H1 (cell line): Measurements from ENCODE around the gene PCNP. TPM values are rescaled to one million over a fixed set of nuclear protein-coding genes. Genes with fewer than 3 reads are reported as not detected.

Source experiments
- CTCF ChIA-PET: fragments of 300-600 bp; sonication (Branson Sonifier 250); formaldehyde crosslinking; loops from one replicate; lab custom pipeline; 2021; ENCODE audit not compliant: partially characterized antibody; lab: Charles Lee
- POLR2A ChIA-PET: fragments of 300-600 bp; sonication (Branson Sonifier 250); formaldehyde crosslinking; loops from one replicate; lab custom pipeline; 2021; ENCODE audit warnings: inconsistent platforms; ENCODE audit not compliant: partially characterized antibody; lab: Charles Lee
- DNase-seq, 2 experiments: peaks; one replicate each; pipeline versions ENCODE4 v3.0.0 to v3.0.0-alpha.2; 2010 to 2022; ENCODE audit warnings: low spot score in 2 of 2, low read depth in 1 of 2, mixed read lengths in 1 of 2
- FAIRE-seq: peaks from 2 replicates; lab custom pipeline; 2011; peaks lifted over from hg19 to GRCh38; lab: Jason Lieb, UNC
- H2AFZ ChIP-seq: 2 replicates; pipeline ENCODE4 v1.8.1; 2012; ENCODE audit warnings: low read length, inconsistent platforms
- H2AK5ac ChIP-seq: 2 replicates; pipeline ENCODE4 v1.6.1; 2013; ENCODE audit warnings: low read depth, low read length
- H2BK120ac ChIP-seq: replicated peaks from 2 replicates; pipeline ENCODE3; 2013; ENCODE audit warnings: low read depth, low read length, inconsistent platforms
- H2BK12ac ChIP-seq: 2 replicates; pipeline ENCODE4 v1.6.1; 2013; ENCODE audit warnings: low read depth, low read length
- H2BK15ac ChIP-seq: 2 replicates; pipeline ENCODE4 v1.6.1; 2013; ENCODE audit warnings: low read length
- H2BK20ac ChIP-seq: 2 replicates; pipeline ENCODE4 v1.6.1; 2013; ENCODE audit warnings: low read length
- H2BK5ac ChIP-seq: 2 replicates; pipeline ENCODE4 v1.6.1; 2013; ENCODE audit warnings: low read depth, low read length
- H3K14ac ChIP-seq: 2 replicates; pipeline ENCODE4 v1.6.1; 2013; ENCODE audit warnings: inconsistent platforms; ENCODE audit not compliant: insufficient read length
- H3K18ac ChIP-seq: 2 replicates; pipeline ENCODE4 v1.6.1; 2013; ENCODE audit warnings: low read length; ENCODE audit errors: extremely low read depth
- H3K23ac ChIP-seq: 2 replicates; pipeline ENCODE4 v1.6.1; 2013; ENCODE audit warnings: inconsistent platforms; ENCODE audit not compliant: insufficient read length
- H3K23me2 ChIP-seq: 2 replicates; pipeline ENCODE4 v1.6.1; 2013; ENCODE audit warnings: low read depth, low read length
- H3K27ac ChIP-seq: 2 replicates; pipeline ENCODE4 v1.6.1; 2011; ENCODE audit warnings: low read depth, low read length, inconsistent platforms
- H3K27me3 ChIP-seq, 4 experiments: replicated peaks in 1 of 4; 1 replicate in 1 of 4; 2 replicates in 3 of 4; pipeline versions ENCODE4 v1.6.1 to v1.8.1; 2011 to 2013; ENCODE audit warnings: low read length in 3 of 4, mild to moderate bottlenecking in 3 of 4, inconsistent platforms in 2 of 4, mixed read lengths in 2 of 4, moderate library complexity in 1 of 4; ENCODE audit not compliant: control insufficient read depth in 3 of 4, insufficient read depth in 3 of 4; ENCODE audit errors: extremely low read depth in 1 of 4
- H3K36me3 ChIP-seq, 4 experiments: 2 replicates each; pipeline versions ENCODE4 v1.6.1 to v1.8.1; 2011 to 2013; ENCODE audit warnings: mild to moderate bottlenecking in 4 of 4, low read length in 3 of 4, moderate library complexity in 2 of 4, control low read depth in 1 of 4, inconsistent platforms in 1 of 4; ENCODE audit not compliant: insufficient read depth in 4 of 4, control insufficient read depth in 2 of 4
- H3K4ac ChIP-seq: replicated peaks from 2 replicates; pipeline ENCODE3; 2013; ENCODE audit warnings: low read length, low read depth, mixed read lengths, inconsistent platforms; ENCODE audit not compliant: insufficient read length
- H3K4me1 ChIP-seq, 4 experiments: replicated peaks in 1 of 4; 1 replicate in 1 of 4; 2 replicates in 3 of 4; pipeline versions ENCODE4 v1.6.1 to v1.8.1; 2011 to 2013; ENCODE audit warnings: low read length in 3 of 4, inconsistent platforms in 2 of 4, mixed read lengths in 1 of 4; ENCODE audit not compliant: insufficient read depth in 4 of 4, control insufficient read depth in 3 of 4
- H3K4me2 ChIP-seq, 2 experiments: 2 replicates each; pipeline versions ENCODE4 v1.6.1 to v1.8.1; 2011 to 2013; ENCODE audit warnings: low read depth in 2 of 2, low read length in 2 of 2, control low read depth in 1 of 2, inconsistent platforms in 1 of 2, mild to moderate bottlenecking in 1 of 2; ENCODE audit not compliant: insufficient read depth in 1 of 2
- H3K4me3 ChIP-seq, 4 experiments: fragments of 200-600, 300-600 bp in 1 of 4; sonication (generic), shearing (Covaris generic), sonication (Bioruptor Twin) in 1 of 4; 2 replicates each; pipeline versions ENCODE4 v1.5.1 to v1.8.1; 2011 to 2016; ENCODE audit warnings: low read length in 4 of 4, low read depth in 3 of 4, control low read depth in 2 of 4, inconsistent platforms in 2 of 4, mild to moderate bottlenecking in 2 of 4, mixed read lengths in 1 of 4, moderate library complexity in 1 of 4; ENCODE audit not compliant: insufficient read depth in 2 of 4; ENCODE audit errors: extremely low read depth in 1 of 4
- H3K56ac ChIP-seq: replicated peaks from 2 replicates; pipeline ENCODE3; 2013; ENCODE audit warnings: low read depth, mild to moderate bottlenecking, mixed read lengths, low read length, inconsistent platforms; ENCODE audit not compliant: insufficient read length
- H3K79me1 ChIP-seq: 2 replicates; pipeline ENCODE4 v1.6.1; 2013; ENCODE audit warnings: low read depth, low read length, control low read depth
- H3K79me2 ChIP-seq, 2 experiments: 2 replicates each; pipeline versions ENCODE4 v1.6.1 to v1.8.1; 2012 to 2013; ENCODE audit warnings: low read length in 2 of 2, mild to moderate bottlenecking in 2 of 2, inconsistent platforms in 1 of 2; ENCODE audit not compliant: insufficient read depth in 2 of 2, control insufficient read depth in 1 of 2
- H3K9ac ChIP-seq, 4 experiments: replicated peaks in 1 of 4; 1 replicate in 1 of 4; 2 replicates in 3 of 4; pipeline versions ENCODE4 v1.6.1 to v1.8.1; 2011 to 2013; ENCODE audit warnings: low read depth in 3 of 4, low read length in 3 of 4, control low read depth in 2 of 4, mild to moderate bottlenecking in 2 of 4, moderate library complexity in 2 of 4, inconsistent platforms in 1 of 4; ENCODE audit errors: extremely low read depth in 1 of 4
- H3K9me3 ChIP-seq, 2 experiments: 2 replicates each; pipeline versions ENCODE4 v1.6.1 to v1.8.1; 2012 to 2013; ENCODE audit warnings: mild to moderate bottlenecking in 2 of 2, moderate library complexity in 2 of 2, control low read depth in 1 of 2, inconsistent platforms in 1 of 2, low read depth in 1 of 2, low read length in 1 of 2, mixed read lengths in 1 of 2; ENCODE audit not compliant: insufficient read depth in 2 of 2
- H4K20me1 ChIP-seq, 2 experiments: replicated peaks in 1 of 2; 2 replicates each; pipeline versions ENCODE3 to v1.8.1; 2011 to 2013; ENCODE audit warnings: inconsistent platforms in 2 of 2, low read length in 2 of 2, mild to moderate bottlenecking in 1 of 2; ENCODE audit not compliant: insufficient read depth in 2 of 2, control insufficient read depth in 1 of 2
- H4K5ac ChIP-seq: 2 replicates; pipeline ENCODE4 v1.6.1; 2013; ENCODE audit warnings: low read length, low read depth, mixed read lengths, inconsistent platforms; ENCODE audit not compliant: insufficient read length
- H4K8ac ChIP-seq: 2 replicates; pipeline ENCODE4 v1.8.0; 2013; ENCODE audit warnings: mild to moderate bottlenecking, moderate library complexity, low read length, inconsistent platforms; ENCODE audit not compliant: insufficient read depth; ENCODE audit errors: extremely low read depth
- H4K91ac ChIP-seq: replicated peaks from 2 replicates; pipeline ENCODE3; 2013; ENCODE audit warnings: low read length, mixed read lengths, inconsistent platforms; ENCODE audit not compliant: insufficient read length
- BACH1 ChIP-seq: IDR thresholded peaks from 2 replicates; pipeline ENCODE4 v1.6.1; 2012; ENCODE audit warnings: low read length, improper control_type of control experiment
- CBX8 ChIP-seq: fragments of 300-800, 300-1000 bp; sonication (generic); IDR thresholded peaks from 2 replicates; pipeline ENCODE4 v1.7.1; 2016; ENCODE audit warnings: low read depth, low read length, borderline replicate concordance
- ZNF274 ChIP-seq: IDR thresholded peaks from 2 replicates; pipeline ENCODE4 v1.7.0; 2012; ENCODE audit warnings: low read length, borderline replicate concordance; ENCODE audit errors: extremely low read depth
- WGBS, 2 experiments: shearing (Covaris generic) in 1 of 2; methylation state at CpG; one replicate each; pipeline versions ENCODE4 v1.1.6 to v1.1.7; 2013 to 2015; ENCODE audit warnings: low lambda C conversion rate in 2 of 2, mixed read lengths in 2 of 2, inconsistent platforms in 1 of 2, low coverage in 1 of 2, missing lambda C conversion rate in 1 of 2; ENCODE audit not compliant: insufficient replicate concordance in 2 of 2, insufficient coverage in 1 of 2, insufficient read length in 1 of 2; ENCODE audit errors: extremely low coverage in 1 of 2, missing lambda C conversion rate in 1 of 2; 5-methylcytosine and 5-hydroxymethylcytosine counted together
- polyA plus RNA-seq, 7 experiments: library from polyadenylated mRNA; depleted of rRNA in 3 of 7; stranded (reverse) in 5 of 7; unstranded in 2 of 7; fragments of >200 nt in 5 of 7; fragments of 200-250 nt in 2 of 7; gene quantifications; 1 replicate in 5 of 7; 2 replicates in 1 of 7; 4 replicates in 1 of 7; pipeline versions ENCODE4 v1.2.1 to v1.2.3, GENCODE V29; 2011 to 2013; ENCODE audit warnings: missing spikeins in 2 of 7, mixed read lengths in 2 of 7
- total RNA-seq: library from RNA; stranded (reverse); fragmentation: NEBNext Ultra II Directional; extraction: Animal tissue kit (Norgen Biotek cat#: 25700); gene quantifications from 2 replicates; pipeline ENCODE4 v1.2.1, GENCODE V29; 2021

The PCNP gene
- total and polyA plus RNA-seq, 2 of the 8 experiments (the other 6 are each of a cell fraction or from before 2014, with no cell fraction given), result 29.1 to 192 TPM

GRCh38 chr3:101632586-101632985, 58.6 kb downstream of the PCNP start:
- Histone ChIP-seq H4K91ac (no peak overlapping the region), H3K79me2 (no peaks in the 10 kb centered on the region), H3K23me2 (no peaks in the 10 kb centered on the region), H2AK5ac (no peak overlapping the region), H3K27me3 (no peaks in the 10 kb centered on the region), H3K9ac (no peak overlapping the region), H2BK12ac (no peak overlapping the region), H3K4me2 (no peak overlapping the region), H3K14ac (no peak overlapping the region), H3K56ac (no peak overlapping the region), H3K4me3 (no peak overlapping the region), H3K4me1 (peaks cover 0 to 2% (median 0%) of the 10 kb centered on the region in 4 experiments; a peak in 1 of 7 replicates), H3K18ac (no peak overlapping the region), H2BK15ac (no peak overlapping the region), H2BK5ac (no peak overlapping the region), H2BK20ac (no peak overlapping the region), H3K4ac (no peak overlapping the region), H3K23ac (no peak overlapping the region), H4K20me1 (no peaks in the 10 kb centered on the region), H3K27ac (no peak overlapping the region), H3K79me1 (no peaks in the 10 kb centered on the region), H3K36me3 (no peaks in the 10 kb centered on the region), H2BK120ac (no peak overlapping the region), H4K8ac (no peak overlapping the region; the same call in 1 of the 2 replicates), H3K9me3 (no peaks in the 10 kb centered on the region), H4K5ac (no peak overlapping the region), H2AFZ (no peak overlapping the region)
- WGBS, 2 experiments, result 84% methylated on average over 11 of the region's 11 CpGs; no CpG with 5 or more reads in 1 of the 2 experiments
- no peak for DNase-seq
- FAIRE-seq, result no peak
- ChIA-PET CTCF (interaction anchor here (1.2 kb wide), 3 partner anchors 8 to 96 kb away, joined by 3 to 4 read pairs (median 3); no protein-coding TSS in a partner anchor), POLR2A (interaction anchor here (1.1 kb wide), 1 partner anchor 59 kb away, joined by 3 read pairs; the partner anchor contains the start of gene PCNP)
- no peak for TF ChIP-seq ZNF274
- no peak for TF ChIP-seq BACH1
- TF ChIP-seq CBX8, result no peak
